GM19193 (cell line): Measurements from ENCODE around the gene AKR1C2.
"Not testable (repeated sequence)": the region's sequence is repeated elsewhere in the genome, so short reads cannot be mapped to it uniquely, and the experiment has no call there.

Experiments
- POLR2A ChIP-seq: IDR thresholded peaks from 4 replicates; pipeline ENCODE4 v1.6.1; 2011; ENCODE audit not compliant: insufficient read depth, insufficient read length; ENCODE audit errors: extremely low read depth

The AKR1C2 gene

GRCh38 chr10:5003127-5004029 lies at the start of gene AKR1C2:
AKR1C2 (minus strand) TSS chr10:5003857; CDS start chr10:5003835, 22 bp downstream.
- not testable (repeated sequence) for TF ChIP-seq POLR2A

- no peak for TF ChIP-seq POLR2A
These were observed 44.4 kb upstream of the AKR1C2 start for GRCh38 chr10:5047912-5048628.

GRCh38 chr10:5046410-5046809 lies 42.8 kb upstream of the AKR1C2 start:
- no peak for TF ChIP-seq POLR2A

GRCh38 chr10:5045095-5045494 lies 41.4 kb upstream of the AKR1C2 start:
- no peak for TF ChIP-seq POLR2A

- TF ChIP-seq POLR2A: no peak
These were observed 40.1 kb upstream of the AKR1C2 start for GRCh38 chr10:5043716-5044115.

- no peak for TF ChIP-seq POLR2A
These were observed 39.3 kb upstream of the AKR1C2 start for GRCh38 chr10:5042922-5043321.

- no peak for TF ChIP-seq POLR2A
These were observed 37.9 kb upstream of the AKR1C2 start for GRCh38 chr10:5041471-5042023.

GRCh38 chr10:5040781-5041470 lies 37.3 kb upstream of the AKR1C2 start:
- TF ChIP-seq POLR2A: no peak

GRCh38 chr10:5040010-5040673 lies 36.5 kb upstream of the AKR1C2 start:
- no peak for TF ChIP-seq POLR2A

GRCh38 chr10:5038733-5039132 lies 35.1 kb upstream of the AKR1C2 start:
- no peak for TF ChIP-seq POLR2A

- no peak for TF ChIP-seq POLR2A
These were observed 34.4 kb upstream of the AKR1C2 start for GRCh38 chr10:5038101-5038500.

- TF ChIP-seq POLR2A: no peak
These were observed 32.9 kb upstream of the AKR1C2 start for GRCh38 chr10:5036511-5036910.

- TF ChIP-seq POLR2A: no peak
These were observed 31.7 kb upstream of the AKR1C2 start for GRCh38 chr10:5035356-5035755.

GRCh38 chr10:5034588-5034987 lies 30.9 kb upstream of the AKR1C2 start:
- no peak for TF ChIP-seq POLR2A

GRCh38 chr10:5033061-5033778 lies 29.6 kb upstream of the AKR1C2 start:
- no peak for TF ChIP-seq POLR2A

GRCh38 chr10:5030989-5031388 lies 27.3 kb upstream of the AKR1C2 start:
- no peak for TF ChIP-seq POLR2A
